ENCODE measurements around the gene OXCT1. TPM values are rescaled to one million over a fixed set of nuclear protein-coding genes. Genes with fewer than 3 reads are reported as not detected.
A peak's percentile ranks its signal among the peaks of the same experiment; 100 is the strongest.
"Not testable (repeated sequence)": the region's sequence is repeated elsewhere in the genome, so short reads cannot be mapped to it uniquely, and the experiment has no call there.

The OXCT1 gene
- total RNA-seq, 1 donor from 2014 or later = 39.9 TPM

GRCh38 chr5:41716382-41716781 is 153.8 kb downstream of the OXCT1 start:
- H3K27me3 Mint-ChIP-seq (ENCODE audit: insufficient read depth, low read depth) = peaks cover 2% of the 10 kb centered on the region
- H3K4me1 ChIP-seq = no peaks in the 10 kb centered on the region
- H3K9ac ChIP-seq = no peak overlapping the region
- DNase-seq (ENCODE audit: low spot score) = no peak
- H3K36me3 Mint-ChIP-seq = no peaks in the 10 kb centered on the region
- no peak for TF ChIP-seq CTCF (IDR thresholded peaks at IDR 0.05)
- no peak for TF ChIP-seq EZH2phosphoT487 (IDR thresholded peaks at IDR 0.05)
- TF ChIP-seq EZH2 (IDR thresholded peaks at IDR 0.05) = no peak
- H3K4me3 ChIP-seq = no peak overlapping the region
- no peaks in the 10 kb centered on the region for H3K4me1 Mint-ChIP-seq
- no peaks in the 10 kb centered on the region for H3K9me3 ChIP-seq (ENCODE audit: low read depth)
- H2AFZ ChIP-seq (replicated peaks) = no peak overlapping the region
- H3K27ac Mint-ChIP-seq = no peak overlapping the region
- no peak overlapping the region for H3K4me2 ChIP-seq
- H3K36me3 ChIP-seq = no peaks in the 10 kb centered on the region
- H3K4me3 Mint-ChIP-seq = no peak overlapping the region
- no peaks in the 10 kb centered on the region for H4K20me1 ChIP-seq (ENCODE audit: low read depth)
- no peak overlapping the region for H3K27ac ChIP-seq
- peaks cover 16% of the 10 kb centered on the region for H3K9me3 Mint-ChIP-seq
- H3K27me3 ChIP-seq = no peaks in the 10 kb centered on the region
- no peaks in the 10 kb centered on the region for H3F3A ChIP-seq (ENCODE audit: low read depth)
- no peaks in the 10 kb centered on the region for H3K79me2 ChIP-seq (ENCODE audit: low read depth)

- not testable (repeated sequence) for H3K36me3 Mint-ChIP-seq; H2AFZ ChIP-seq (replicated peaks); H4K20me1 ChIP-seq (ENCODE audit: low read depth); H3K27ac ChIP-seq; H3K36me3 ChIP-seq; H3K27me3 Mint-ChIP-seq (ENCODE audit: insufficient read depth, low read depth); H3K79me2 ChIP-seq (ENCODE audit: low read depth); H3K4me2 ChIP-seq; H3K4me1 Mint-ChIP-seq; H3F3A ChIP-seq (ENCODE audit: low read depth); H3K9me3 ChIP-seq (ENCODE audit: low read depth); H3K27ac Mint-ChIP-seq; H3K27me3 ChIP-seq; H3K4me1 ChIP-seq; H3K4me3 Mint-ChIP-seq; DNase-seq (ENCODE audit: low spot score); H3K4me3 ChIP-seq; H3K9ac ChIP-seq
- H3K9me3 Mint-ChIP-seq = peaks cover 16% of the 10 kb centered on the region
Observed at GRCh38 chr5:41714446-41714845, 155.8 kb downstream of the OXCT1 start.

GRCh38 chr5:41708604-41708940 is 161.7 kb downstream of the OXCT1 start:
- H3K9me3 Mint-ChIP-seq = peaks cover 18% of the 10 kb centered on the region
- no peaks in the 10 kb centered on the region for H3K36me3 ChIP-seq

More at GRCh38 chr5:41708604-41708940, 161.7 kb downstream of the OXCT1 start:
- no peaks in the 10 kb centered on the region for H3K9me3 ChIP-seq (ENCODE audit: low read depth)
- H3K4me3 ChIP-seq = no peak overlapping the region
- peaks cover 9% of the 10 kb centered on the region for H3K27me3 Mint-ChIP-seq (ENCODE audit: insufficient read depth, low read depth)
- H2AFZ ChIP-seq (replicated peaks) = peak overlapping the region; percentile 74
- H3K36me3 Mint-ChIP-seq = no peaks in the 10 kb centered on the region
- no peak overlapping the region for H3K4me2 ChIP-seq
- no peak overlapping the region for H3K9ac ChIP-seq
- no peak overlapping the region for H3K27ac Mint-ChIP-seq
- no peak overlapping the region for H3K4me3 Mint-ChIP-seq
- no peaks in the 10 kb centered on the region for H3F3A ChIP-seq (ENCODE audit: low read depth)
- H3K27ac ChIP-seq = no peak overlapping the region
- no peaks in the 10 kb centered on the region for H3K27me3 ChIP-seq
- no peaks in the 10 kb centered on the region for H3K79me2 ChIP-seq (ENCODE audit: low read depth)
- TF ChIP-seq EZH2phosphoT487 (IDR thresholded peaks at IDR 0.05) = no peak
- TF ChIP-seq EZH2 (IDR thresholded peaks at IDR 0.05) = no peak
- TF ChIP-seq CTCF (IDR thresholded peaks at IDR 0.05) = no peak
- H4K20me1 ChIP-seq (ENCODE audit: low read depth) = no peaks in the 10 kb centered on the region
- no peak for DNase-seq (ENCODE audit: low spot score)
- no peaks in the 10 kb centered on the region for H3K4me1 Mint-ChIP-seq
- no peaks in the 10 kb centered on the region for H3K4me1 ChIP-seq
